Measurements from ENCODE around the gene CCDC32. TPM values are rescaled to one million over a fixed set of nuclear protein-coding genes. Genes with fewer than 3 reads are reported as not detected.

Gene CCDC32
- total RNA-seq, 2 experiments from 2014 or later, result 20.9 to 21.3 TPM

- POLR2A ChIA-PET, result interaction anchor here (1.3 to 1.8 kb wide), 3 partner anchors 25 to 100 kb away, joined by 3 to 8 read pairs (median 4); partner anchors contain the start of genes CCDC32 and RAD51
- DNase-seq, result no peak
- peak overlapping the region; percentile 99 for H3K4me3 Mint-ChIP-seq
These were observed 29.6 kb upstream of the CCDC32 start for GRCh38 chr15:40594429-40594836.

DNA sequence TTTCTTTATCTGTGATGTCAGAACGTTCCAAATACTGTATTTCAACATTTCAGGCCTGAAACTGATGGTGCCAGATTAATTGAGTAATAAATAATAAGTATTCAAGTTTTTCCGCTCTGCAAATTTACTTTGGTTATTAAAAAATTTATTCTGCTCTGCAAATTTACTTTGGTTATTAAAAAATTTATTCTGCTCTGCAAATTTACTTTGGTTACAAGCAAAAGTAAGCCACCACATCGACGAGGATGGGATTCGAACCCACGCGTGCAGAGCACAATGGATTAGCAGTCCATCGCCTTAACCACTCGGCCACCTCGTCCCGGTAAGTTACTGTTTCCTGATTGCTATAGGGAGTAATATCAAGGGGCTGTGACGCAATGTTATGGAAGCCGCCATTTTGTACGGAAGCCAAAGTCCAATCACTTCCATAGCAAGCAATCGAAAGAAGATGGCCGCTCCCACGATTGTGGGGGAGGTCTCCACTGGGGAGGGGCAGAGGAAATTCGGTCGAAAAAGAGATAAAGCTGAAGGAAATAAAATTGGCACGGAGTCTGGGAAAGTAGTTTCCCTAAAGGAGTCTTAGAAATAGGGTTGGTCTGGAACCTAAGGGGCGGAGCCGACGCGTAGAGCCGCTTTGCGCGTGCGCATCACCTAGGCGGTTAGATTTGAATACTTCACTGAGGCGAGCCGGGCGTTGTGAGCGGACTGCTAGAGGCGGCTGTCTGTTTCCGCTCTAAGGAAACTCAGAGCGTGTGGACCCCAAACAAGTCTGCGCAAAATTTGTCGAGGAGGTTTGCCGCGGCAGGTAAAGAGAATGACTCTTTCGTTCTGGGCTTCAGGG is 29.0 kb upstream of the CCDC32 start, which contains the start of gene KNL1:
Gene KNL1, plus strand, starts transcription at position 662 of the 841 bp plus-strand sequence. CDS start 8,683 bp downstream, outside the sequence.
- ATAC-seq (ENCODE audit: poor library complexity), result peak; percentile 80
- POLR2A ChIA-PET, result interaction anchor here (1.3 to 1.8 kb wide), 5 partner anchors 24 to 101 kb away, joined by 3 to 8 read pairs (median 5); partner anchors contain the start of genes CCDC32, RAD51 and RPUSD2
- peaks cover 6% of the 10 kb centered on the region for H3K36me3 Mint-ChIP-seq (ENCODE audit: low read depth)
- peaks cover 0 to 5% of the 10 kb centered on the region in 2 experiments for H3K27me3 ChIP-seq (ENCODE audit: control insufficient read depth in 1 of 2, insufficient read depth in 2 of 2, low read length in 2 of 2)
- DNase-seq, result peak; percentile 74 to 95 (median 83)
- peaks cover 18% of the 10 kb centered on the region for H3K27me3 Mint-ChIP-seq
- peak within 1 kb of the TSS; percentile 89 to 91 for H3K27ac ChIP-seq (ENCODE audit: low read depth in 1 of 2, low read length in 2 of 2)
- H3K9me3 ChIP-seq (ENCODE audit: control insufficient read depth in 1 of 2, insufficient read depth in 1 of 2, low read length in 2 of 2), result no peaks in the 10 kb centered on the region
- peak within 1 kb of the TSS; percentile 91 for H3K27ac Mint-ChIP-seq
- peaks cover 20% of the 10 kb centered on the region for H3K4me1 ChIP-seq (ENCODE audit: insufficient read depth, low read length)
- no peaks in the 10 kb centered on the region for H3K9me3 Mint-ChIP-seq
- H3K4me1 Mint-ChIP-seq (ENCODE audit: low read depth), result peaks cover 33% of the 10 kb centered on the region
- H3K36me3 ChIP-seq (ENCODE audit: insufficient read depth, low read length), result no peaks in the 10 kb centered on the region
- H3K4me3 Mint-ChIP-seq, result peak within 1 kb of the TSS; percentile 99
- CTCF ChIA-PET, result interaction anchor here (1.0 to 1.2 kb wide), 2 partner anchors 189 kb away, joined by 3 to 5 read pairs; no protein-coding TSS in a partner anchor
- TF ChIP-seq, protein P1, sequence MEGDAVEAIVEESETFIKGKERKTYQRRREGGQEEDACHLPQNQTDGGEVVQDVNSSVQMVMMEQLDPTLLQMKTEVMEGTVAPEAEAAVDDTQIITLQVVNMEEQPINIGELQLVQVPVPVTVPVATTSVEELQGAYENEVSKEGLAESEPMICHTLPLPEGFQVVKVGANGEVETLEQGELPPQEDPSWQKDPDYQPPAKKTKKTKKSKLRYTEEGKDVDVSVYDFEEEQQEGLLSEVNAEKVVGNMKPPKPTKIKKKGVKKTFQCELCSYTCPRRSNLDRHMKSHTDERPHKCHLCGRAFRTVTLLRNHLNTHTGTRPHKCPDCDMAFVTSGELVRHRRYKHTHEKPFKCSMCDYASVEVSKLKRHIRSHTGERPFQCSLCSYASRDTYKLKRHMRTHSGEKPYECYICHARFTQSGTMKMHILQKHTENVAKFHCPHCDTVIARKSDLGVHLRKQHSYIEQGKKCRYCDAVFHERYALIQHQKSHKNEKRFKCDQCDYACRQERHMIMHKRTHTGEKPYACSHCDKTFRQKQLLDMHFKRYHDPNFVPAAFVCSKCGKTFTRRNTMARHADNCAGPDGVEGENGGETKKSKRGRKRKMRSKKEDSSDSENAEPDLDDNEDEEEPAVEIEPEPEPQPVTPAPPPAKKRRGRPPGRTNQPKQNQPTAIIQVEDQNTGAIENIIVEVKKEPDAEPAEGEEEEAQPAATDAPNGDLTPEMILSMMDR (IDR thresholded peaks at IDR 0.05), result no peak
- intact Hi-C loops (cut with DNase I, micrococcal nuclease), result loop anchor here (2.0 to 10.0 kb wide), 10 partner anchors 29 to 1681 kb away; partner anchors contain the start of genes BAHD1 (in 1 of the 2), C15orf62 (in 1 of the 2), CCDC32 (in 1 of the 2) and CHAC1 (in 1 of the 2)
- peak within 1 kb of the TSS; percentile 78 for H3K4me3 ChIP-seq (ENCODE audit: low read length)

More at GRCh38 chr15:40594429-40594836, 29.6 kb upstream of the CCDC32 start:
- Mint-ChIP-seq H3K27me3 (peaks cover 18% of the 10 kb centered on the region), H3K27ac (peak overlapping the region; percentile 91), H3K4me1 (ENCODE audit: low read depth) (peaks cover 32% of the 10 kb centered on the region), H3K9me3 (no peaks in the 10 kb centered on the region), H3K36me3 (ENCODE audit: low read depth) (peaks cover 6% of the 10 kb centered on the region)
- Histone ChIP-seq H3K27ac (ENCODE audit: low read depth in 1 of 2, low read length in 2 of 2) (peak overlapping the region; percentile 89 to 91), H3K27me3 (ENCODE audit: control insufficient read depth in 1 of 2, insufficient read depth in 2 of 2, low read length in 2 of 2) (peaks cover 0 to 5% of the 10 kb centered on the region in 2 experiments), H3K4me1 (ENCODE audit: insufficient read depth, low read length) (peaks cover 20% of the 10 kb centered on the region), H3K9me3 (ENCODE audit: control insufficient read depth in 1 of 2, insufficient read depth in 1 of 2, low read length in 2 of 2) (no peaks in the 10 kb centered on the region), H3K4me3 (ENCODE audit: low read length) (peak overlapping the region; percentile 78), H3K36me3 (ENCODE audit: insufficient read depth, low read length) (no peaks in the 10 kb centered on the region)
- peak; percentile 47 for ATAC-seq (ENCODE audit: poor library complexity)
- TF ChIP-seq, protein P1 (IDR thresholded peaks at IDR 0.05), result no peak
- intact Hi-C loops (cut with DNase I, micrococcal nuclease), result loop anchor here (2.0 to 10.0 kb wide), 9 partner anchors 30 to 1680 kb away; partner anchors contain the start of genes BAHD1 (in 1 of the 2), C15orf62 (in 1 of the 2), CCDC32 (in 1 of the 2) and CHAC1 (in 1 of the 2)
- CTCF ChIA-PET, result interaction anchor here (1.0 kb wide), 1 partner anchor 188 kb away, joined by 3 read pairs; no protein-coding TSS in a partner anchor

DNA sequence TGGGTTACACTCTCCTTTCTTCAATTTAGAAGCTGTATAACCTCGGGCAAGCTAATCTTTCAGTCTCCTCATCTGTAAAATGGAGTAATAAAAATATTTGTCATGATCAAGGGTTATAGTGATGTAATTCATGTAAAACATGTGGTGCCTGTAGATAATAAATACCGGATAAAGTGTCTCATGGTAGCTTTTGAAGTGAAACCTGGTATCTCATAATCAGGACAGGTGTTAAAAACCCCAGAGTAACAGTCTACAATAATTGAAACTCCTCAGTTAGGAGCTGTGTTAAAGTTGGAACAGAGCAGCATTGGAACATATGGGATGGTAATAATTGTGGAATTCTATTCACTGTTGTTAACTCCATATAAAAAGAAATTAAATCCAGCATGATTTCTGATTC is 28.3 kb upstream of the CCDC32 start:
- Mint-ChIP-seq H3K9me3 (no peaks in the 10 kb centered on the region), H3K4me1 (ENCODE audit: low read depth) (peaks cover 33% of the 10 kb centered on the region), H3K27ac (peak overlapping the region; percentile 91), H3K27me3 (peaks cover 18% of the 10 kb centered on the region), H3K4me3 (peak overlapping the region; percentile 99), H3K36me3 (ENCODE audit: low read depth) (peaks cover 6% of the 10 kb centered on the region)
- ChIA-PET CTCF (interaction anchor here (1.2 kb wide), 1 partner anchor 189 kb away, joined by 5 read pairs; no protein-coding TSS in a partner anchor), POLR2A (interaction anchor here (1.4 to 1.8 kb wide), 3 partner anchors 24 to 101 kb away, joined by 5 to 8 read pairs (median 6); partner anchors contain the start of genes CCDC32, RAD51 and RPUSD2)
- Histone ChIP-seq H3K4me1 (ENCODE audit: insufficient read depth, low read length) (peaks cover 20% of the 10 kb centered on the region), H3K27ac (ENCODE audit: low read depth in 1 of 2, low read length in 2 of 2) (no peak overlapping the region), H3K27me3 (ENCODE audit: control insufficient read depth in 1 of 2, insufficient read depth in 2 of 2, low read length in 2 of 2) (peaks cover 0 to 5% of the 10 kb centered on the region in 2 experiments), H3K9me3 (ENCODE audit: control insufficient read depth in 1 of 2, insufficient read depth in 1 of 2, low read length in 2 of 2) (no peaks in the 10 kb centered on the region), H3K36me3 (ENCODE audit: insufficient read depth, low read length) (no peaks in the 10 kb centered on the region), H3K4me3 (ENCODE audit: low read length) (no peak overlapping the region)
- DNase-seq, result peak in 3 of 14 experiments; percentile 49 to 51 (median 50)
- no peak for ATAC-seq (ENCODE audit: poor library complexity)
- intact Hi-C loops (cut with DNase I, micrococcal nuclease), result loop anchor here (2.0 to 10.0 kb wide), 7 partner anchors 148 to 1682 kb away; partner anchors contain the start of genes BAHD1 (in 1 of the 2), C15orf62 (in 1 of the 2), CHAC1 (in 1 of the 2) and GANC (in 1 of the 2)
- TF ChIP-seq, protein P1 (IDR thresholded peaks at IDR 0.05), result no peak

Data from CD4-positive, alpha-beta T cell (primary cell).